ENCODE results near the gene SHCBP1. TPM values are rescaled to one million over a fixed set of nuclear protein-coding genes. Genes with fewer than 3 reads are reported as not detected.

Gene SHCBP1
- total and polyA plus RNA-seq, 8 donors, result 5.6 to 18.1 (median 10.8) TPM

GRCh38 chr16:46612121-46612520, 9.1 kb downstream of the SHCBP1 start:
- intact Hi-C loops (cut with DNase I), result no loop called here
- ATAC-seq (no peak), DNase-seq (no peak)
- H3K4me1 ChIP-seq, result peaks cover 0 to 3% of the 10 kb centered on the region in 2 donors
- H3K27me3 ChIP-seq, result no peaks in the 10 kb centered on the region
- no peaks in the 10 kb centered on the region for H3K9me3 ChIP-seq
- H3K36me3 ChIP-seq, result no peaks in the 10 kb centered on the region
- TF ChIP-seq, protein P1, sequence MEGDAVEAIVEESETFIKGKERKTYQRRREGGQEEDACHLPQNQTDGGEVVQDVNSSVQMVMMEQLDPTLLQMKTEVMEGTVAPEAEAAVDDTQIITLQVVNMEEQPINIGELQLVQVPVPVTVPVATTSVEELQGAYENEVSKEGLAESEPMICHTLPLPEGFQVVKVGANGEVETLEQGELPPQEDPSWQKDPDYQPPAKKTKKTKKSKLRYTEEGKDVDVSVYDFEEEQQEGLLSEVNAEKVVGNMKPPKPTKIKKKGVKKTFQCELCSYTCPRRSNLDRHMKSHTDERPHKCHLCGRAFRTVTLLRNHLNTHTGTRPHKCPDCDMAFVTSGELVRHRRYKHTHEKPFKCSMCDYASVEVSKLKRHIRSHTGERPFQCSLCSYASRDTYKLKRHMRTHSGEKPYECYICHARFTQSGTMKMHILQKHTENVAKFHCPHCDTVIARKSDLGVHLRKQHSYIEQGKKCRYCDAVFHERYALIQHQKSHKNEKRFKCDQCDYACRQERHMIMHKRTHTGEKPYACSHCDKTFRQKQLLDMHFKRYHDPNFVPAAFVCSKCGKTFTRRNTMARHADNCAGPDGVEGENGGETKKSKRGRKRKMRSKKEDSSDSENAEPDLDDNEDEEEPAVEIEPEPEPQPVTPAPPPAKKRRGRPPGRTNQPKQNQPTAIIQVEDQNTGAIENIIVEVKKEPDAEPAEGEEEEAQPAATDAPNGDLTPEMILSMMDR (IDR thresholded peaks at IDR 0.05), result no peak
- H3K4me3 ChIP-seq, result no peak overlapping the region
- no peak overlapping the region for H3K27ac ChIP-seq

DNA sequence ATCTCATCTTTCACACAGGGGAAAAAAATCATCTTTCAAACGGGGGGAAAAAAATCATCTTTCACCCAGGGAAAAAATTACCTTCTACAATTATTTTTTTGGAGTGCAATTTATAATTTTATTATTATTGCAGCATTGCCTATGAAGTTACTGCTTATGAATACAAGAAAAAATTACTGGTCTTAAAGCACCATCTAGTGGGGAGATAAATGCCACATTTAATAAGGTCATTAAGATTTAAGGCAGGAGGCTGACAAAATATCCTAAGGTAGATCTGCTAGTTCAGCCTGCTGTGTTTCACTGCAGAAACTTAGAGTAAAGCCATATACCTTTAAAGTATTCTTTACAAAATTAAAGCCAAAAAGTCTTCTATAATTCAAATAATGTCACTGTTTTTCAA, 13.7 kb downstream of the SHCBP1 start:
- Histone ChIP-seq H3K27ac (no peak overlapping the region), H3K9me3 (no peaks in the 10 kb centered on the region), H3K27me3 (no peaks in the 10 kb centered on the region), H3K36me3 (peaks cover 0 to 9% of the 10 kb centered on the region in 2 donors), H3K4me1 (no peaks in the 10 kb centered on the region), H3K4me3 (no peak overlapping the region)
- DNase-seq, result peak in 1 of 4 donors; percentile 51
- intact Hi-C loops (cut with DNase I), result no loop called here
- TF ChIP-seq, protein P1 (IDR thresholded peaks at IDR 0.05), result peak in 1 of 2 donors; percentile 44
- peak; percentile 68 for ATAC-seq

DNA sequence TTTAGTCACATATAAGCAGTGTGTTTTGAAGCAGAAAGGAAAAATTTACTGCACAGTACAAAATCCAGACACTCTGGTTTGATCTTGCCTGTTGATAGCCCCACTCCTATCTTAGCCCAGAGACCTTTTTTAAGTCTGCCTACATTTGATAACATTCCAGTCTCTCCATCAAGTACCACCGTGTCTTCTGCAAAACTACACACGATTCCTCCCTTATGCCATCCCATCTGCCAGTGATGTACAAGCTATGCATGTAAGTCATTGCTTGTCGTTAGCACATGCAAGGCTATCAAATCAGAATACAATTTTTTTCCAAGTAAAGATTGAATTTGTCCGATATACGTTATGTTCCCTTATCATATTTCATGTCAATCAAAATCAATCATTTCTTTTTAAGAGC, 14.9 kb downstream of the SHCBP1 start:
- H3K4me3 ChIP-seq, result no peak overlapping the region
- intact Hi-C loops (cut with DNase I), result no loop called here
- TF ChIP-seq, protein P1 (IDR thresholded peaks at IDR 0.05), result no peak
- H3K27me3 ChIP-seq, result no peaks in the 10 kb centered on the region
- DNase-seq (no peak), ATAC-seq (no peak)
- no peaks in the 10 kb centered on the region for H3K4me1 ChIP-seq
- H3K27ac ChIP-seq, result no peak overlapping the region
- H3K36me3 ChIP-seq, result peaks cover 0 to 11% of the 10 kb centered on the region in 2 donors
- no peaks in the 10 kb centered on the region for H3K9me3 ChIP-seq

- Histone ChIP-seq H3K27me3 (no peaks in the 10 kb centered on the region), H3K36me3 (no peaks in the 10 kb centered on the region), H3K4me3 (no peak overlapping the region), H3K27ac (no peak overlapping the region), H3K4me1 (no peaks in the 10 kb centered on the region), H3K9me3 (peaks cover 0 to 12% of the 10 kb centered on the region in 2 donors)
- no peak for DNase-seq
- ATAC-seq, result no peak
- TF ChIP-seq, protein P1 (IDR thresholded peaks at IDR 0.05), result no peak
- intact Hi-C loops (cut with DNase I), result no loop called here
Measured at GRCh38 chr16:46591257-46591656, 29.9 kb downstream of the SHCBP1 start.

DNA sequence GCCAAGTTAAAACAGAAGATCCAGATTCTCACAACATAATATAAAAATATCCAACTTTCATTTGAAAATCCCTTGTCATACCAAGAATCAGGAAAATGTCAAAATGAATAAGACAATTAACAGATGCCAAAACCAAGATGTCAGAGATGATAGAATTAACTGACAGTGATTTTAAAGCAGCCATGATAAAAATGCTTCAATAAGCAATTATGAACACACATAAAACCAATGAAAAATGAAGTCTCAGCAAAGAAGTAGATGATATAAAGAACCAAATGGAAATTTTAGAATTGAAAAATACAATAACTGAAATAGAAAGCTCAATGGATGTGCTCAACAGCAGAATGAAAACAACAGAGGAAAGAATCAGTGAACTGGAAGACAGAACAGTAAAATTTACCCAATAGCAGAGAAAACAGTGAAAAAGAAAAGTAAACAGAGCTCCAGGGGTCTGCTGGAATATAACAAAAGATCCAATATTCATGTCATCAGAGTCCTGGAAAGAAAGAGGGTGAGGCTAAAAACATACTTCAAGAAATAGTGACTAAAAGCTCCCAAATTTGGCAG, 35.1 kb downstream of the SHCBP1 start:
- DNase-seq (no peak), ATAC-seq (no peak)
- Histone ChIP-seq H3K9me3 (peaks cover 0 to 14% of the 10 kb centered on the region in 2 donors), H3K27me3 (no peaks in the 10 kb centered on the region), H3K4me1 (no peaks in the 10 kb centered on the region), H3K4me3 (no peak overlapping the region), H3K27ac (no peak overlapping the region), H3K36me3 (no peaks in the 10 kb centered on the region)
- TF ChIP-seq, protein P1 (IDR thresholded peaks at IDR 0.05), result no peak
- intact Hi-C loops (cut with DNase I), result no loop called here
